Erythroblast (primary cell): Measurements from ENCODE around the gene CALHM5.

Source experiments
- DNase-seq, 2 experiments: peaks; one replicate each; lab custom pipeline; 2025; lab: John Stamatoyannopoulos, UW
- GATA1 ChIP-seq: IDR thresholded peaks from 2 replicates; pipeline ENCODE4 v1.6.1; 2011; ENCODE audit warnings: low read depth, mild to moderate bottlenecking, control low read depth, low read length, moderate library complexity
- POLR2A ChIP-seq: IDR thresholded peaks from 2 replicates; pipeline ENCODE4 v1.6.1; 2011; ENCODE audit warnings: mild to moderate bottlenecking, low read length

CALHM5 gene

DNA sequence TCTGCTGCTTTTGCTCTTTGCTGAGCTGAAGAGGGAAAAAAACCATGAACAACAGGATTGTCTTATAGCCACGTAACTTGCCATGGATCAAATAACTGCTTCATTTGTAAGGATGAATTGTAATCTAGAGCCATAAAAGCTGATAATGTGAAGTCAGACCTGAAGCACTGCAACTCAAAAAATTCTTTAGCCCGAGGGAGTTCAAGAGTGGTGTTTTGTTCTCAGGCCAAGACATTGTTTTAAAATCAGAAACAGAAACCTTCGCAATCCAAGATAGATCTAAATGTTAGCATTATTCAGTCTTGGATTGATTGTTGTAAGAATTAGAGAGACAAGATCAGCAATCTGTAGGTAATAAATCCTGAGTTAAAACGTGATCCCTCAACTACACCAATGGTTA is 34.2 kb downstream of the CALHM5 start, which contains the start of gene TRAPPC3L:
TRAPPC3L (minus strand) TSS at position 34 of the 400 bp plus-strand sequence. CDS start 170 bp downstream, outside the sequence.
- TF ChIP-seq POLR2A (no peak), GATA1 (no peak)
- no peak for DNase-seq

DNA sequence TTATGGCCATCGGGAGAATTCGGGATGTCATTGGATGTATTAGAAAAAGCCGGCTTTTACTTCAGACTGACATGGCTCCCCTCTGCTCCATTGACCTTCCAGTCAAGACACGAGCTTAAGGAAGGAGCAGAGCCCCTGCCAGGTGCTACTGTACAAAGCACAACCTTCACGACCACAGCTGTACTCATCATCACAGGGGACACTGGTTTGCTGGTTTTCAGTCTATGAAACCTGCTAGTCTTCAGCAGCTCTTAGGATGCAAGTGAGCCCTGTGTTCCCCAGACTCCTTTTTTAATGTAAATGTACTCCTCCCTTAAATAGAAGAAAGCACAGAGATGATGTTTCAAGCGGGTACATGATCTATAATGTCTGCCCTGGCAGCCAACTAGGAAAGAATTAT is 35.9 kb downstream of the CALHM5 start:
- TF ChIP-seq POLR2A: no peak
- TF ChIP-seq GATA1: no peak
- no peak for DNase-seq

DNA sequence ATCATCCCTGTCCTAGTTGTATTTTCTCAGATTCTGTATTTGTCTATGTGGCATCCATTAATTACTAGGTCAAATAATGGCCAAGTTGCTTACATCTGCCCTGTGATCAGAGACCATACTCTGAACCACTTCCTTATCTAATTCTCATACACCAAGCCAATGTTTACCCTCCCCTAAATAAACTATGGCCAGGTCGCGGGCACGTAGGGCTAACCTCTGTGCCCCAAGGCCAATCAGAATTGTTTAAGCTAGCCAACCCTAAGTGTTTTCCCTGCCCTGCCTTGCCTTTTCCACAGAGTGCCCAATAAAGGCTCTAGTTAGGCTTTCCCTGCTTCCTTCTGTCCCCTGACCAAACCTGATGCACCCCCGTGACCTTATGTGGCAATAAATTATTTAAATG is 39.4 kb downstream of the CALHM5 start:
- no peak for DNase-seq
- TF ChIP-seq POLR2A (no peak), GATA1 (no peak)

DNA sequence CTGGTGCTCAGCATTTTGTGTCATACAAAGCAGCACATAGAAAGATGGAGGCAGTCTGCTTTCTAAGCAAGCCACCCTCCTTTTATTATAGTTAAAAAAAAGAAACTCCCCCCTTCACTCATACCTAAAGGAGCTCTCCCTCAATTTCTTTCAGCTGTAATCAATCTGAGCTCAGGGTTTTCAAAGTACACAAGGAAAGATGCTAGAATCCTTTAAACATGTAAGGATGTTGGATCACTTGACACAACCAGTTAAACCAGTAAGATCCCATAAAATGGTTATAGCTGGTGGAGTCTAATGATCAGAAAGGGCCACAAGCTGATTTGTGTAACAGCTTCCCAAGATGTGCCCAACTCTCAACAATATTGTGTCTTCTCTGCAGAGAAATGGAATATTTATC is 42.0 kb downstream of the CALHM5 start, which contains the start of gene CALHM4:
CALHM4 (plus strand) TSS at position 301 of the 400 bp plus-strand sequence; CDS start at position 344, 43 bp downstream.
- TF ChIP-seq POLR2A (no peak), GATA1 (no peak)
- no peak for DNase-seq

DNA sequence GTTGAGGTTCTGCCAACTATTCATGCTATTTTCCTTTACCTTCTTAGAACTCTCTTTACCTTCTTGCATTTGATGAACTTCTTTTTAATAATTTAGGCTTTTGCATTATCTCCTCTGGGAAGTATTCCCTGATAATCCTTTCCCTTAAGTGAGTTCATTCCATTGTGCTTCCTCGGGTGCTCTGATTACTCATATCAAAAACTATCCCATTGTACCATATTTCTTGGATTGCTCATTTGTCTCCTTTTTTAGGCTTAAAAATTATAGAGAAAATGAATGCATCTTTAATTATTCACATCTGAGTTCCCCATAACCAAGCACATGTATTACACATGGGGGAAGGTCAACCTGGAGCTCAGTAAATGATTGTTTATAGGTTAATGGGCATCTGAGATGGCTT is 44.6 kb downstream of the CALHM5 start:
- no peak for DNase-seq
- TF ChIP-seq POLR2A: no peak
- no peak for TF ChIP-seq GATA1

DNA sequence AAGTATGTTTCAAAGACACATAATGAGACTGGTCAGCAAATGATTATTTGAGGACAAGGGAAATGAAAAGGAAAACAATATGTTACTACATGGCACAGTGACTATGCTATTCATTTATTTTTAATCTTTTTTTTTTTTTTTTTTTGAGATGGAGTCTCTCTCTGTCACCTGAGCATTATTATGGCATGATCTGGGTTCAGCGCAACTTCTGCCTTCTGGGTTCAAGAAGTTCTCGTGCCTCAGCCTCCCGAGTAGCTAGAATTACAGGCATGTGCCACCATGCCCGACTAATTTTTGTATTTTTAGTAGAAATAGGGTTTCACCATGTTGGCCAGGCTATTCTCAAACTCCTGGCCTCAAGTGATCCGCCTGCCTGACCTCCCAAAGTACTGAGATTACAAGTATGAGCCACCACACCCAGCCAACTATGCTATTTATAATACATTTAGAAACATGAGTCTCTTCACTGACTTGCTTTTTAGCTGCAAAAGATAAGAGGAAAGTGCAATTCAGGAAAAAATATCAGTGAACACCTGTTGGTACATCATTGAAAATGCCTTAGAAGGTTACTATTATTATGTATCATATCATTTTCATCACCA is 45.5 kb downstream of the CALHM5 start:
- DNase-seq: no peak
- no peak for TF ChIP-seq POLR2A
- no peak for TF ChIP-seq GATA1

DNA sequence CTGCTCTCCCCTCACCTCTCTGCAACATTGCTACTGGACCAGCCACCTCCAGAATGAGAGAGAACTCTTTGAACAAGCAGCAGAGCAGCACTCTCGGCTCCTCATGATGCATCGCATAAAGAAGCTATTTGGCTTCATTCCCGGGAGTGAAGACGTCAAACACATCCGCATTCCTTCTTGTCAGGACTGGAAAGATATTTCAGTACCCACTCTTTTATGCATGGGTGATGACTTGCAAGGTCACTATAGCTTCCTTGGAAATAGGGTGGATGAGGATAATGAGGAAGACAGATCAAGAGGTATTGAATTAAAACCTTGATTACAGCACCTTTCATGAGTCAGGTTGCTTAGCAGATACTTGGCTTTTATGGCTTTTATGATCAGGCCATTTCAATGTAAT is 46.5 kb downstream of the CALHM5 start:
- no peak for DNase-seq

DNA sequence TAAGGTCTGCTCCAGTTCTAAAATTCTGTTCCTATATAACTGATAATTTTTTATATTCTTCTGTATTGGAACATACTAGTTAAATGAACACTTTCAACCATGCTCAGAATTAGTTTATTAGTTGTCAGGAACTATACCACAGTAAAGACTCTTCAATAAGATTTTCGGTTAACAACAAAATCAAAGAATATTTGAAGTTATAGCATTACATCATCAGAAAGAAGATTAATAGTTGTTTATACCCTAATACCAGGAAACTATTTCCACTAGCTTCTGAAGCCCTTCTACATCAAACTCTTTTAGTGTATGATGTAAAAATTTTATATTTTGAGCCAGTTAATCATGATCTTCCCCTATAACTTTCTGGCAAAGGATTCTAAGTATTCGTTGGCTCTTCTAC is 48.7 kb downstream of the CALHM5 start:
- no peak for DNase-seq
- TF ChIP-seq GATA1 (no peak), POLR2A (no peak)

More for the DNA sequence above, 46.5 kb downstream of the CALHM5 start:
- TF ChIP-seq GATA1 (no peak), POLR2A (no peak)

DNA sequence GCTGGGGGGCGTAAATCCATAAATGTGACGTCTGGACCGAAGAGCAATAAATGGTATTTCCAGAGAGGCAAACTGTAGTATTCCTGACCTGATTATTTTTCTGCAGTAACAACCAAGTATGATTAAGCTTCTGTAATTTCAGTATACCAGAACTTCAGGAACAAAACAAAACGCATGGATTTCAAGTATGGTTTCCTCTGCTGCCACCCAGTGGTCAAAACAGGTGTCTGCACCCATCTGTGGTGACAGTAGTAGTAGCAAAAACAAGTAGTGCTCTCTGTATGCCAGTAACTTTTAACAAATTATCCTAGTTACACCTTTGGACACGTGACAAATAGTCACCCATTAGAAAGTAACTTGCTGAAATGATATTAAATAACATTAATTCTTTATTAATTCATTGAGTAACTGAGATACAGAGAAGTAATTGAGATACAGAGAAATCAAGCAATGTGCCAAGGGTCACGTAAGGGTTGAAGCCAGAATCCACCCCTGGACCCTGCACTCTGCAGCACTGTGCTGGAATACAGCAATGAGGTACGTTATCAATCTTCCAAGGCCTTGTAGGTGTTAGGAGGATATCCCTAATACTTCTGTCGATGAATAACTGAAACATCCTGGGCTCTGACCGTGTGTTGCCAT is 50.1 kb downstream of the CALHM5 start:
- TF ChIP-seq GATA1 (no peak), POLR2A (no peak)
- DNase-seq: peak; percentile 67 to 84

DNA sequence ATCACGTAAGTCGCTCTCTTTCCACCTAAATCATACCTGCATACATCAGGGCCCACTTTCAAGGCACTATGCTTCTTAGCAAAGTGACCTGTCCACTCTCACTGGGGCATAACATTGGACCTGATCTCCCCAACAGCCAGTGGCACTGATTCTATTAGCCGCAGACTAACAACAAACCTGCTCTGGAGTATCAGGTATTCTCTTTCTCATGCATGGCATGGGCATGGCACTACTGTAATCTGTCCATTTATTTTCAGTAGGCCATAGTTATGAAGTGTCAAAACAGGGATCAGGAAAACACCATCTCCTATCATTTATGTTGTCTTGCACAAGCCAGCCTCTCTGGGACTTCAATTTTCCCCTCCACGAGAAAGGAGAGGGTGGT is 50.6 kb downstream of the CALHM5 start:
- no peak for TF ChIP-seq GATA1
- no peak for TF ChIP-seq POLR2A

DNA sequence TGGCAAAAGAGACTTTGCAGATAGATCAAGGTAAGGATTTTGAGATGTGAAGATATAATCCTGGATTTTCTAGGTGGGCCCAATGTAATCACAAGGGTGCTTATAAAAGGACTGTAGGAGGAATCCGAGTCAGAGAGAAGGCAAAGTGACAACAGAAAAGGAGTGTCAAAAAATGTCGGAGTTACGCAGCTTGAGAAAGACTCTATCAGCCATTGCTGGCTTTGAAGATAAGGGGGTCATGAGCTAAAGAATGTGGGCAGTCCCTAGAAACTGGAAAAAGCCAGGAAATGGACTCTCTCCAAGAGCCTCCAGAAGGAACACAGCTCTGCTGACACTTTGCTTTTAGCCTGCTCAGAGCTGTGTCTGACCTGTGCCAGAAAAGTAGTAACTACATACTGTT is 51.2 kb downstream of the CALHM5 start:
- TF ChIP-seq POLR2A (no peak), GATA1 (no peak)
- DNase-seq: peak; percentile 68 to 81

More for the DNA sequence above, 50.6 kb downstream of the CALHM5 start:
- peak in 1 of 2 experiments; percentile 29 for DNase-seq

DNA sequence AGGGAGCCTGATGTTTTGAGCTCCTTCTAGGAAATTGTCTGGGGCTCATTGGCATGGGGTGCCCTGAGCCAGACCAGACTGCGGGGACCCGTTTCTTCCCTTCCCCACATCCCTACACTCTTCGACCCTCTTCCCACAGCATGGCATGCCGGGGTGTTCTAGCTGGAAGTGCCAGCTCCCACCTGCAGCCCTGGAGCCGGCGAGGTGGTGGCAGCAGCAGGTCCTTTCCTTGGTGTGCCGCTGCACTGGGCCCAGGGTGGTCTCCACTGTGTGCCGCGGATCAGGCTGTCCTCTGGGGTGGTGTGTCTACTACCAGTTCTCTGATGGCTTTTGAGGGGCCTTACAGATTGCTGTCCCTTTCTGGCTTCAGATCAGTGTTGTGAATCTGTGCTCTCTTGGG is 52.4 kb downstream of the CALHM5 start:
- TF ChIP-seq POLR2A (no peak), GATA1 (no peak)
- DNase-seq: no peak

DNA sequence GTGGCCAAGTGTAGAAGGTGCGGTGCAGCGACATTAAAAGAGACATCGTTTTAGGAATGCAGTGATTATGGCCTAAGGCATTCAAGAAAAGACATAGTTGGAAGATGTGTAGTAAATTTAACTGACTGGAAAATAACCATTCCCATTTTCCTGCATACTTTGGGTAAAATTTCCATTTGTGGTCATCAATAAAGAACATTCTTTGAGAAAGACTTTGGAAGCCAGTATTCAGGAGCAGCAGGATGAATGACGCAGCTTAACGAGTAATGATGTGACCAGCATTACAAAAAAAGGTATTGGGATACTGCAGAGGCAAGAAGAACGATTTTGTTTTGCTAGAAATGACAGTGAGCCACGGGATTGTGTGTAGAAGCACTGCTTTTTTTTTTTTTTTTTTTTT is 52.9 kb downstream of the CALHM5 start:
- TF ChIP-seq POLR2A (no peak), GATA1 (no peak)
- DNase-seq: no peak
